ENCODE measurements around the gene OCA2.

The OCA2 gene

DNA sequence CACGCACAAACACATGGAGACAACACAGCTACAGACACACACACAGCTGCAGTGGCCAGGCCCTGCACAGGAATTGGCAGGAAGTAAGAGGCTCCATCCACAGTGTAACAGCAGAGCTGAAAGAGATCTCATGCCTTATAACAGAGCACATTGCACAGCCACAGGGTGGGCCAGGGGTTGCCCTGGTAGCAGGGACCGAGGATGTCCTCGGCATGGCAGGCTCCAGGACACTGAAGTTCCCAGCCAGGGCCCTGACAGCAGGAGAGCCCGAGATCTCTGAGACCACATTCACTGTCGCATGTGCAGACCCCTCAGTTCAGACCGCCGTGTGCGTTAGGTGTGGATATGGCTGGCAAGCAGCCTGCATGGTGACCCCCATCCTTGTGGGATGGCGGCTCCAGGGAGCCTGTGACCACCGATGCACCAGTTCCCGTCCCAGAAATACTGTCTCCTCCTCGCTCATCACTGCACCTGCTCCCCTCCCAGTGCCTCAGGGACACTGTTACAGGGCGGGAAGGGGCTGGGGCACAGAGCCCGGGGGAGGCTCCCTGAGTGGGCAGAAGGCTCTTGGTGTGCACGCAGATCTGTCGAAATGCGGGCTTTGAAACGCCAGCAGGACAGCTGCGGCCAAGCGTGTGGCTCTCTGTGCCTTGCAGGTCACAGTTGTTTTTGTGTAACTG is 1.5 kb upstream of the OCA2 start:
- TF ChIP-seq, protein P1, sequence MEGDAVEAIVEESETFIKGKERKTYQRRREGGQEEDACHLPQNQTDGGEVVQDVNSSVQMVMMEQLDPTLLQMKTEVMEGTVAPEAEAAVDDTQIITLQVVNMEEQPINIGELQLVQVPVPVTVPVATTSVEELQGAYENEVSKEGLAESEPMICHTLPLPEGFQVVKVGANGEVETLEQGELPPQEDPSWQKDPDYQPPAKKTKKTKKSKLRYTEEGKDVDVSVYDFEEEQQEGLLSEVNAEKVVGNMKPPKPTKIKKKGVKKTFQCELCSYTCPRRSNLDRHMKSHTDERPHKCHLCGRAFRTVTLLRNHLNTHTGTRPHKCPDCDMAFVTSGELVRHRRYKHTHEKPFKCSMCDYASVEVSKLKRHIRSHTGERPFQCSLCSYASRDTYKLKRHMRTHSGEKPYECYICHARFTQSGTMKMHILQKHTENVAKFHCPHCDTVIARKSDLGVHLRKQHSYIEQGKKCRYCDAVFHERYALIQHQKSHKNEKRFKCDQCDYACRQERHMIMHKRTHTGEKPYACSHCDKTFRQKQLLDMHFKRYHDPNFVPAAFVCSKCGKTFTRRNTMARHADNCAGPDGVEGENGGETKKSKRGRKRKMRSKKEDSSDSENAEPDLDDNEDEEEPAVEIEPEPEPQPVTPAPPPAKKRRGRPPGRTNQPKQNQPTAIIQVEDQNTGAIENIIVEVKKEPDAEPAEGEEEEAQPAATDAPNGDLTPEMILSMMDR (IDR thresholded peaks at IDR 0.05; ENCODE audit: low read depth, low read length), result no peak
- DNase-seq (ENCODE audit: extremely low read depth, low read depth), result no peak

DNA sequence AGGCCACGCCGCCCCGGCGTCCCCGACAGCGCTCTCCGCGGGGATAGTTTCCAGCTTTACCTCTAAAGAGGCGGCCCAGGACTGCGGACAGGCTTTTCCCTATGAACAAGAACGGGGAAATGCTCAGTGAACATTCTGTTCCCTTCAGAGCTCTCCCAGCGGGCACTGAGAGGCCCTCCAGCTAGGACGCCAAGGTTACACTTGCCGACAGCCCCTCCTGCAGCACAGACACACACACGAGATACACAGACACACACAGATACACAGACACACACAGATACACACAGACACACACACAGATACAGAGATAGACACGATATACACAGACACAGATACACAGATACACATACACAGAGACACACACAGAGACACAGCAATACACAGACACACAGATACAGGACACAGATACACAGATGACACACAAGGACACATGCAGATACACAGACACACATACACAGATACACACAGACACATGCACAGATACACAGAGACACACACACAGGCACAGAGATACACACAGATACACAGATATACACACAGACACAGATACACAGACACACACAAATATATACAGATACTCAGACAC is 533 bp upstream of the OCA2 start:
- no peak for DNase-seq (ENCODE audit: extremely low read depth, low read depth)
- TF ChIP-seq, protein P1 (IDR thresholded peaks at IDR 0.05; ENCODE audit: low read depth, low read length), result no peak

DNA sequence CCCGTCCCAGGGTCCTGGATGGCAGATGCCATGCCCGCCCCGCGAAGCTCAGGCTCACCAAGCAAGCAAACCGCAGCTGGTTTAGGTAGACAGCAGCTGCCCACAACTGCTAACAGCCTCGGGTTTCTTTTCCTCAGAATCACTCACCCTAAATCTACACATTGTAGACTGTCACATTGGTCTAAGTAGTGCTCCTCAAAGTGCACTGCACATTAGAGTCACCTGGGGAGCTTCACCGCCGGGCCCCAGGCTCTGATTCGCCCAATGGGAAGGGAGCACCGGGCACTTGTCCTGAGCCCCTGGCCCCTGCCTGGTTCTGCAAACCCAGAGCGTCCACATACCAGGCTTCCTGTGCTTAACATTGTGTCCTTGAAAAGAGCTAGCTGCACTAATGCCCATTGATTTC is 752 bp downstream of the OCA2 start:
- TF ChIP-seq, protein P1 (IDR thresholded peaks at IDR 0.05; ENCODE audit: low read depth, low read length), result no peak
- no peak for DNase-seq (ENCODE audit: extremely low read depth, low read depth)

DNA sequence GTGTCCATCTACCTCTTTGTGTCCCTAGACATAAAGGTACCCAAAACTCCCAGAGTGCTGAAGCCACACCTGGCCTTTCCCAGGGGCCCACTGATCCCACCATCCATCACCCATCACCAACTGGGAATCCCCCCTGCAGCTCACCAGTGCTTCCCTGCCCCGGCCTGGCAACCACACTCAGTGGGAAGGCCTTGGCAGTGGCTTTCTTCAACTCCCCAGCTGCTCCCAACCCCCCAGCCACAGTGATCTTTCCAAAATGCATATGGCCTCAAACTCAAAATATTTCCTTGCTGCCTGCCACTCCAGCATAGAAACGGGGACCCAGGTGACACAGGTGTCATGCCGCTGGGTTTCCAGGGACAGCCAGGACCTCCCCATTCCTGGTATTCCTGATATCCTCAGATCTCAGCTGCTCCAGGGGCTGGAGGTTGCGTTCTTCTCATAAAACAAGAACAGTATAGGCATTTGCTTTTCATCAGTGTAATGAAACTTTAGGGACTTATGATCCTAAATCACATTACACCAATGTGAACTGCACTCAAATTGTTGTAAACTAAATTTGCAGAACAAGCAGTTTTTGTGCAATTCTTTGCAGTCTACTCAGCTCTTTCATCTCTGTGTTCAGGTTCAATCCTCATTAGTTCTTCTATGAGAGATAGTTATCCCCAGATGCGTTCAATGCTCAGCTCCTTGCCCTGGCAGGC is 1.3 kb downstream of the OCA2 start:
- DNase-seq (ENCODE audit: extremely low read depth, low read depth), result no peak
- TF ChIP-seq, protein P1 (IDR thresholded peaks at IDR 0.05; ENCODE audit: low read depth, low read length), result no peak

DNA sequence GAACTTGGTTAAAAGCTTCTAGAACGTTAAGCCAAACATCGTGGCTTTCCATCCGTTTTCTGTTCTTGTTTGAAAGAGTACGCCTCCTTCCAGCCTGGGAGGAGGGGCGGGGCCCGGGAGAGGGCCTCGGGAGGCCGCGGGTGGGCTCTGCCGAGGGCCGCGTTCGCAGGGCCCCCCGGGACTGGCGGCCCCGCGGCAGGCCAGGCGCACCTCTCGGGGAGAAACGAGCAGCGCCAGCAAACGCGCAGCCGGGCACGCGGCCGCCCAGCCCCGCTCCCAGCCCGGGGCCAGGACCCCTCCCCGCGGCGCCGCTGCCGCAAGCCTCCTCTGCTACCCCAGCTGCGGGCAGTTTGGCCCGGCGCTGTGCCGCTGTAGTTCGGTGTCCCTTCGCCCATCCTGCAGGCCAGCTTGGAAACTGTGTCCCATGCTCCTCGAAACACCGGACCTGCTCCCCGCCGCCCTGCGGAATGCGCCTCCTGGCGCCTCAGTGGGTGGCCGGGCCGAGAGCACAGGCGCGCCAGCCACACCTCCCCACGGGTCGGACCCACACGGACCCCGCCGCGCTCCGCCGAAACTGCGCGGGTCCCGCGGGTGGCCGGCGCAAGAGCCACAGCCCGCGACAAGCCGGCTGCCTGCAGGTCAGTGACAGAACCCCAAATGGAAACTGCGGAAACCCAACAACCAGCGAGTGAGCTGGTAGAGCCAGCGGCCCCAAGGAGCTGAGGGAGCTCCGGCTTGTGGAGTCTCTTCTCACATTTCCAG is 2.3 kb downstream of the OCA2 start:
- TF ChIP-seq, protein P1 (IDR thresholded peaks at IDR 0.05; ENCODE audit: low read depth, low read length), result no peak
- DNase-seq (ENCODE audit: extremely low read depth, low read depth), result no peak

DNA sequence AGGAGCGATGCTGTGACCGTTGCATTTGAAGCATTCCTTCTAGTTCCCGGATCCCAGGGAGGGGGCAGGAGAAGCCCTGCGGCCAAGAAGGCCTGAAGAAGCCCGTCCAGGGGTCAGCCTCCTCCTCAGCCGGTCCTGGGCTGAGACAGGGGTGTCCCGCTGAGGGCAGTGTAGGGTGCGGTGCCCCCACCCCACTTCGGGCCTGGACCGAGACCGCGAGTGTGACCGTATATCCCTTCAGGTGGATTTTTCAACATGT is 2.8 kb downstream of the OCA2 start:
- TF ChIP-seq, protein P1 (IDR thresholded peaks at IDR 0.05; ENCODE audit: low read depth, low read length), result no peak
- DNase-seq (ENCODE audit: extremely low read depth, low read depth), result no peak
